HG02840 (cell line): ENCODE measurements around the gene UROC1.

Experiments used
- ATAC-seq: cut with Tn5 transposase; IDR thresholded peaks from one replicate; pipeline ENCODE4 v1.9.1; 2021; ENCODE audit warnings: mild to moderate bottlenecking, moderate library complexity, moderate number of reproducible peaks; ENCODE audit not compliant: unreplicated experiment, low FRiP score

The UROC1 gene

GRCh38 chr3:126467611-126467955 is 50.0 kb downstream of the UROC1 start:
- no peak for ATAC-seq

- ATAC-seq: no peak
These were observed 50.5 kb downstream of the UROC1 start for GRCh38 chr3:126466886-126467610.

GRCh38 chr3:126465928-126466544 is 51.5 kb downstream of the UROC1 start:
- ATAC-seq: no peak

GRCh38 chr3:126464997-126465396 is 52.6 kb downstream of the UROC1 start:
- no peak for ATAC-seq

- ATAC-seq: no peak
These were observed 53.1 kb downstream of the UROC1 start for GRCh38 chr3:126464494-126464893.

GRCh38 chr3:126464093-126464492 is 53.5 kb downstream of the UROC1 start:
- ATAC-seq: no peak

GRCh38 chr3:126463521-126463920 is 54.1 kb downstream of the UROC1 start:
- no peak for ATAC-seq

GRCh38 chr3:126461450-126462070 is 56.0 kb downstream of the UROC1 start:
- no peak for ATAC-seq

- no peak for ATAC-seq
These were observed 57.2 kb downstream of the UROC1 start for GRCh38 chr3:126460381-126460780.

- ATAC-seq: no peak
These were observed 57.8 kb downstream of the UROC1 start for GRCh38 chr3:126459763-126460127.

GRCh38 chr3:126459111-126459762 is 58.3 kb downstream of the UROC1 start:
- no peak for ATAC-seq

GRCh38 chr3:126456766-126457388 is 60.7 kb downstream of the UROC1 start:
- ATAC-seq: no peak

- no peak for ATAC-seq
These were observed 61.4 kb downstream of the UROC1 start for GRCh38 chr3:126456211-126456610.

- no peak for ATAC-seq
These were observed 63.0 kb downstream of the UROC1 start for GRCh38 chr3:126454437-126455198.

- no peak for ATAC-seq
These were observed 63.5 kb downstream of the UROC1 start for GRCh38 chr3:126454025-126454424.

GRCh38 chr3:126452213-126452612 is 65.4 kb downstream of the UROC1 start:
- ATAC-seq: no peak

GRCh38 chr3:126451511-126451910 is 66.1 kb downstream of the UROC1 start:
- no peak for ATAC-seq

- no peak for ATAC-seq
These were observed 66.8 kb downstream of the UROC1 start for GRCh38 chr3:126450744-126451143.

- ATAC-seq: no peak
These were observed 67.4 kb downstream of the UROC1 start for GRCh38 chr3:126450219-126450618.

- ATAC-seq: no peak
These were observed 67.9 kb downstream of the UROC1 start for GRCh38 chr3:126449621-126450051.
